Stimulated activated CD8-positive, alpha-beta memory T cell treated with anti-CD3 and anti-CD28 coated beads, Interleukin-2, amount 100 ng/mL, for 1 hour (primary cell): ENCODE data around the gene CNOT4.

ENCODE experiments used
- DNase-seq, 2 donors: peaks; one replicate each; pipeline ENCODE4 v3.0.0-alpha.2; 2020; ENCODE audit warnings: low read depth in 2 of 2

Gene CNOT4

GRCh38 chr7:135509839-135510591 lies at the start of gene CNOT4:
CNOT4 (minus strand) TSS chr7:135510102; CDS start chr7:135438331, 71,771 bp downstream.
- peak; percentile 95 for DNase-seq

DNA sequence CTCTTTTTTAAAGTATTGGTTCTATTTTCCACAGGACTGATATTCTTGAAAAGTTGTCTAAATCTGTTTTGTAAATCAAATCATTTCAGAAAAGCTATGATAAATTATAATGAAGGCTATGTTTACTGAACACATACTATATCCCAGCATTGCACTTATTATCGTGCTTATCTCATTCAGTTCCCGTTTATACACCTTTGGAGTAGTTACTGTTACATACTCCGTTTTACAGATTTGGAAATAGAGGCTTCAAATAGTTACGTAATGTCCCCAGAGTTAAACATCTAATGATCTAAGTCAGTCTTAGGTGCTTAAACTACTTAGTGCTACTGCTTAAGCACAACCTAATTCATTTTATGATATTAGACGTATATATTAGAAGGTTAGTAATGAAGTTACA lies 49.0 kb upstream of the CNOT4 start:
- DNase-seq = no peak

GRCh38 chr7:135558337-135558767 lies 48.5 kb upstream of the CNOT4 start:
- peak; percentile 23 to 36 for DNase-seq

GRCh38 chr7:135557455-135558336 lies 47.8 kb upstream of the CNOT4 start, which contains the start of gene NUP205:
NUP205 (plus strand) TSS chr7:135557917; CDS start chr7:135557945, 28 bp downstream.
- peak; percentile 42 to 56 for DNase-seq

- DNase-seq = no peak
These were observed 43.4 kb upstream of the CNOT4 start for GRCh38 chr7:135553346-135553745.

DNA sequence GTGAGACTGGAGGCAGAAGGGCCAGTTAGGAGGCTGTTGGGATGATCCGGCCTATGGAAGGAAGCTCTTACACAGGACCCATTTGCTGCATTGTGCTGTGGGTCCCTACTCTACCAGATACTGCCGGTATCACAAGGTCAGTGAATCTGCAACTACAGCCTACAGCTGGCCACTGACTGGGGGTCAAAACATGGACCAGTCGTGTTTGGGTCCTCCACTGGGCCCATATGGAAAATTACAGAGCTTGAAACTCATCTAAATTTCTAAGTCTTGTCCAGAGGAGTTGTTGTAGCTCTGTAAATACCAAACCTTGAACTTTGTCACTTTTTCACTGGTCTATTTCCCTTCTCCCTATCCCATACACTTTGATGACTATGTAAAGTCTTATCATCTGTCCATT lies 42.2 kb upstream of the CNOT4 start:
- DNase-seq = no peak

DNA sequence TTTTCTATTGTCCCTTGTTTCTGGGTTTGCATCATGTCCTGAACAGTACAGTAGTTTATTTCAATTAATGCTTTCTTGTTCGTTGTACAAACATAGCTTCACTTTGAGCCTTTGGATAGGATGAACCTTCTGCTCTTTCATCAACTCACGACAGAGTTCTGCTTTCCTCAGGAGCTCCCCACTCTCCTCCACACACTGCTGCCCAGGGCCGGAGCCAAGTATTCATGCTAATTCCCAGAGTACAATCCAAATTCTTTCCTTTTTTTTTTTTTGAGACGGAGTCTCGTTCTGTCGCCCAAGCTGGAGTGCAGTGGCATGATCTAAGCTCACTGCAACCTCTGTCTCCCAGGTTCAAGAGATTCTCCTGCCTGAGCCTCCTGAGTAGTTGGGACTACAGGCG lies 40.3 kb upstream of the CNOT4 start:
- no peak for DNase-seq

DNA sequence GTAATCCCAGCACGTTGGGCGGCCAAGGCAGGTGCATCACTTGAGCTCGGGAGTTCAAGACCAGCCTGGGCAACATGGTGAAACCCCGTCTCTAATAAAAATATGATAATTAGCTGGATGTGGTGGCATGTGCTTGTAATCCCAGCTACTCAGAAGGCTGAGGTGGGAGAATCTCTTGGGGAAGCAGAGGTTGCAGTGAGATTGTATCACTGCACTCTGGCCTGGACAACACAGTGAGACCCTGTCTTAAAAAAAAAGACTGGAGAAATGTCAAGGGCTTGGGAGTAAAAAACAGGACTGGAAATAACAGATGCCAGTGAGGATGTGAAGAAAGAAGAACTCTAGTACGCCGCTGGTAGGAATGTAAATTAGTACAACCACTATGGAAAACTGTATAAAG lies 31.1 kb upstream of the CNOT4 start:
- no peak for DNase-seq

DNA sequence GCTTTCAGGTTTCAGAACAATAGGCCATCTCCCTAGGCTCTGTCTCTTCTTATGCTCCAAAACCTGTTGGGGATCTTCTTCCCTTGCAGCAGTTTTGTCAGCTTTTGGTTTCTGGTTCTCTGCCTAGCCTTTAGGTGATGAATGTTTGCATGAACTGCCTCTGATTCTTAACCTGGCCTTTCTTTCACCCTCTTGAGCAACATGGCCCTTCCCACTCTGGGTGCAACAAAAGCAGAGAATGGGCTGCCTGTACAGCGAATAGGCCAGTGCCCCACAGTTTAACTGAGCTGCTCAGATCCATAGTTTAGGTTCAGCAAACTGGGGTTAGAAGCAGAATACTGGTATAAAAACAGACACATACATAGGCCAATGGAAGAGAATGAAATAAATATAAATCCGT lies 29.7 kb upstream of the CNOT4 start:
- DNase-seq = no peak

DNA sequence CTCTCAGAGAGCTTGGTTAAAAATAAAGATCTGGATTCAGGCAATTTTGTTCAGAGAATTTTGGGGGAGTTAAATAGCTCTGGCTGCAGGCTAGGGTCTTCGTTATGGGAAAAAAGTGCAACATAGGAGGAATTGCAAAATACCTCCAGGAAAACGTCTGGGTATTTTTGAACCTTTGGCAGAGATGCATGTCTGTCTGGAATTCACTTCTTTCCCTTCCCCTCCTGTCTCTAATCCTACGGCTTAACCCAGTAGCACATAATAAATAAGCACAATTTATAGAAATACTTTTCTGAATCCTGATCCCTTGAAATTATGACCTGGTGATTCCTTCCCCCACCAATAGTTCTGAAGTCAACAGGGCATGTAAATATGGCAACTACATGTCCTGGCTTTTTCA lies 28.5 kb upstream of the CNOT4 start:
- DNase-seq = no peak

DNA sequence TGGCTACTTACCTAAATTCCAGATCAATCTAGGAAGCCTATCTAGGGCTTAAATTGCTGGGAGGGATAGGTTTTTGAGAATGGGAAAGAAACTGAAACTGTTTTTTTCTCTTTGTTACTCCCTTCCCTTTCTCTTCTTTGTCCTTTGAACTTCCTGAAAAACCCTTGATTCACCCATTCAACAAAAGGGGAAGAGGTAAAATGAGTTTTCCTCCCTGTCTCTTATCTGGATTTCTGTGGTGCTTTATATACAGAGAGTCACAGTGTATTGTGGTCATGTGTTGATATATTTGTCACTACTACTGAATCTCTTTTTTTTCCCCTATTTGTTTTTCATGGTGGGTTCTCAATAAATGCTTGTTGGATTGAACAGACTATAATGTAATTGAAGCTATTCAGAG lies 28.0 kb upstream of the CNOT4 start:
- DNase-seq = no peak

DNA sequence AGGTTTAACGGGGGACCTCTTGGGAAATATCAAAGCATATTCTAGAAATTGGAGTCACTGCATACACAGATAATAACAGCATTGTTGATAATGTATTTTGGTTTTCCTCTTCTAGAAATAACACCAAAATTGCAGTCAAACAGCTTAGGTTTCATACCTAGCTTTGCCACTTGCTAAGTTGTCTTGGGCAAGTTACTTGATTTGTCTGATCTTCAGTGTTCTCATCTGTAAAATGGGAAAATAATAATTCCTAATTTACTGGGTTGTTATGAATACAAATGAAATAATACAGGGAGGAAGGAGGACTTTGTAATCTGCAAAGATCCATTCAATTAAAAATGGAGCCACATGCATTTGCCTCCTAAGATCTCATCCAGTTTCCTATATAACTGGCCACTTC lies 27.6 kb upstream of the CNOT4 start:
- DNase-seq = no peak

DNA sequence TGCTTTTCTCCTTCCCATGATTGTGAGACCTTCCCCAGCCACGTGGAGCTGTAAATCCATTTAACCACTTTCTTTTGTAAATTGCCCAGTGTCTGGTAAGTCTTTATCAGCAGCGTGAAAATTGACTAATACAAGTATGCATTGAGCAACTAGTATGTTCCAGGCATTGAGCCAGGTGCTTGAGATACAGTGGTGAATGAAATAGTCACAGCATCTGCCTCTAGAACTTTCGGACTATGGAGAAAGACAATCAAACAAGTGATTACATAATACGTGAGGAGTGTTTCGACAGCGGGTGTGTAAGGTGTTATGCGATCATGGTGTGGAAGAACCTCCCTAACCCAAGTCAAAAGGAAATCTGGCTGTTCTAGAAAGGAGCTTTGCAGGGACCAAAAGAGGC lies 26.2 kb upstream of the CNOT4 start:
- no peak for DNase-seq

DNA sequence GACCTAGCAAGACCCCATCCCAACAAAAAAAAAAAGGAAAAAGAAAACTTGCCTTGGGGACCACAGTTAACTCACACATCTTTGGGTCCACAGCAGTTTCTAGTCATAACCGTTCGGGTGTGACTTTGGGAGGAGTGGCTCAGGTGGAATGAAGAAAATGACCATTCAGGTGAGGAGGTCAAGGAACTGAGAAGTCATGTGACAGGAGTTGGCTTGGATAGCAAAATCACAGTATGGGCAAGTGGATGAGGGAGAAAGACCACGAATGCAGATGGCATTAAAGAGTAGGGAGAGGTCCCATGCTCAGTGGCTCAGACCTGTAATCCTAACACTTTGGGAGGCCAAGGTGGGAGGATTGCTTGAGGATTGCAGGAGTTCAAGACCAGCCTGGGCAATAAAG lies 17.1 kb upstream of the CNOT4 start:
- DNase-seq = no peak

DNA sequence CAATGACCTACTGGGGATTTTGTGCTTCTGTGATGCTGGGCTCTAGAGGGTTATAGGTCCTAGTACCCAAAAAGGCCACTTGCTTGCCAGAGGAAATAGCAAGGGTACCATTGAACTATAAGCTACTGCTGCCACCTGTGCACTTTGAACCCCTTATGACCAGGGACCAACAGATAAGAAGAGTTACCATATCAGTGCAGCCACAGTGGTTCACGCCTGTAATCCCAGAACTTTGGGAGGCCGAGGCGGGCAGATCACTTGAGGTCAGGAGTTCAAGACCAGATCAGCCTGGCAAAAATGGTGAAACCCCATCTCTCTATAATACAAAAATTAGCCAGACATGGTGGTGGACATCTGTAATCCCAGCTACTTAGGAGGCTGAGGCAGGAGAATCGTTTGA lies 15.5 kb upstream of the CNOT4 start:
- no peak for DNase-seq

GRCh38 chr7:135523146-135523545 lies 13.2 kb upstream of the CNOT4 start:
- no peak for DNase-seq

DNA sequence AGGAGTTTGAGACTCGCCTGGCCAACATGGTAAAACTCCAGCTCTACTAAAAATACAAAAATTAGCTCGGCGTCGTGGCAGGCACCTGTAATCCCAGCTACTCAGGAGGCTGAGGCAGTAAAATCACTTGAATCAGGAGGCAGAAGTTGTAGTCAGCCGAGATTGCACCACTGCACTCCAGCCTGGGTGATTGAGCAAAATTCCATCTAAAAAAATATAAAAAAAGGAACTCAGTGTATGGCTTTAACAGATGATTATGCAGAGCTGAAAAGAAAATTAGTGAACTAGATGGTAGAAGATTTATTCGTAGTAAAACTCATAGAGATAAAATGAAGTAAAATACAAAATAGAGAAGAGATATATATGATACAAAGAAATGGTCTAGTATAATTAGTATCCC lies 12.6 kb upstream of the CNOT4 start:
- DNase-seq = no peak

- no peak for DNase-seq
These were observed 10.0 kb upstream of the CNOT4 start for GRCh38 chr7:135519871-135520270.

DNA sequence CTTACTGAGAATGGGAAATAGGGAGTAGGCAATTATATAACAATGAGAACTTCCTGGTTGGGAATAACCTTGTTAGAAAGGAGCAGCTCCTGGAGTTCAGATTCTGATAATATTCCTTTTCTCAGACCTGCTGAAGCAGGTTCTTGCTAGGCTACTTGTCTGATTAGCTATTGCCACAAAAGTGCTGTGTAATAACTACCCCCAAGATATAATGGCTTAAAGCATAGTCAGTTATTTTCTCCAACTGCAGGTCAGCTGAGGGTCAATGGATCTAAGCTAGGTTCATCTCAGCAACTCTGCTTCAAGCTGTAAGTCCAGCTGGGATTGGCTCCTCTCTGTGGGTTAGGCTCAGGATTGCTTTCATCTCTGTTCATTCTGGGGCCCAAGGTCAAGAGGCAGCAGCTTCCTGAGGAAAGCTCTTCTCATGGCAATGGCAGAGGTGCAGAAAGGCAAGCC lies 9.4 kb upstream of the CNOT4 start:
- DNase-seq = no peak

GRCh38 chr7:135518748-135519147 lies 8.8 kb upstream of the CNOT4 start:
- DNase-seq = no peak

- DNase-seq = no peak
These were observed 7.2 kb upstream of the CNOT4 start for GRCh38 chr7:135517060-135517459.

- DNase-seq = no peak
These were observed 5.0 kb upstream of the CNOT4 start for GRCh38 chr7:135514856-135515255.
